ENCODE measurements around the gene CES5A. TPM values are rescaled to one million over a fixed set of nuclear protein-coding genes. Genes with fewer than 3 reads are reported as not detected.
A peak's percentile ranks its signal among the peaks of the same experiment; 100 is the strongest.
"Not testable (repeated sequence)": the region's sequence is repeated elsewhere in the genome, so short reads cannot be mapped to it uniquely, and the experiment has no call there.

Gene CES5A
- total RNA-seq, 1 donor, result not detected

GRCh38 chr16:55834049-55834448 is 41.1 kb downstream of the CES5A start:
- no peaks in the 10 kb centered on the region for H3K4me1 ChIP-seq (ENCODE audit: insufficient read depth, low read length)
- no peak for TF ChIP-seq CTCF (IDR thresholded peaks at IDR 0.05; ENCODE audit: extremely low read depth, low read depth, low read length)

GRCh38 chr16:55832773-55833691 is 42.1 kb downstream of the CES5A start, which contains the start of gene CES1:
Gene CES1, minus strand, starts transcription at chr16:55833096. Its CDS starts 41 bp downstream, at chr16:55833055.
- no peak within 1 kb of the TSS for H3K4me2 ChIP-seq (ENCODE audit: insufficient read depth, low read length)
- H3K4me3 ChIP-seq (ENCODE audit: insufficient read depth, low read length), result no peak within 1 kb of the TSS
- H4K20me1 ChIP-seq (ENCODE audit: insufficient read depth, low read length), result no peaks in the 10 kb centered on the region
- H3K79me2 ChIP-seq (ENCODE audit: insufficient read depth, low read length), result no peaks in the 10 kb centered on the region
- no peaks in the 10 kb centered on the region for H3K9me3 ChIP-seq (ENCODE audit: low read depth, low read length)
- DNase-seq (ENCODE audit: insufficient read length, low spot score, missing footprints), result no peak
- no peak for TF ChIP-seq CTCF (IDR thresholded peaks at IDR 0.05; ENCODE audit: extremely low read depth, low read depth, low read length)
- no peaks in the 10 kb centered on the region for H3K36me3 ChIP-seq (ENCODE audit: insufficient read depth, low read length)
- H3K27ac ChIP-seq (ENCODE audit: low read depth, low read length), result no peak within 1 kb of the TSS
- no peaks in the 10 kb centered on the region for H3K4me1 ChIP-seq (ENCODE audit: insufficient read depth, low read length)
- H3K27me3 ChIP-seq (ENCODE audit: insufficient read depth, low read length), result no peaks in the 10 kb centered on the region
- no peak within 1 kb of the TSS for H2AFZ ChIP-seq (ENCODE audit: low read length)

More at GRCh38 chr16:55834049-55834448, 41.1 kb downstream of the CES5A start:
- Histone ChIP-seq H4K20me1 (ENCODE audit: insufficient read depth, low read length) (no peaks in the 10 kb centered on the region), H3K4me3 (ENCODE audit: insufficient read depth, low read length) (no peak overlapping the region), H3K4me2 (ENCODE audit: insufficient read depth, low read length) (no peak overlapping the region), H2AFZ (ENCODE audit: low read length) (no peak overlapping the region), H3K27ac (ENCODE audit: low read depth, low read length) (no peak overlapping the region), H3K9me3 (ENCODE audit: low read depth, low read length) (no peaks in the 10 kb centered on the region), H3K27me3 (ENCODE audit: insufficient read depth, low read length) (no peaks in the 10 kb centered on the region), H3K36me3 (ENCODE audit: insufficient read depth, low read length) (no peaks in the 10 kb centered on the region), H3K79me2 (ENCODE audit: insufficient read depth, low read length) (no peaks in the 10 kb centered on the region)
- no peak for DNase-seq (ENCODE audit: insufficient read length, low spot score, missing footprints)

- Histone ChIP-seq H3K4me2 (ENCODE audit: insufficient read depth, low read length) (no peak overlapping the region), H3K4me1 (ENCODE audit: insufficient read depth, low read length) (no peaks in the 10 kb centered on the region), H3K27me3 (ENCODE audit: insufficient read depth, low read length) (no peaks in the 10 kb centered on the region), H3K36me3 (ENCODE audit: insufficient read depth, low read length) (no peaks in the 10 kb centered on the region), H3K27ac (ENCODE audit: low read depth, low read length) (no peak overlapping the region), H2AFZ (ENCODE audit: low read length) (no peak overlapping the region), H4K20me1 (ENCODE audit: insufficient read depth, low read length) (no peaks in the 10 kb centered on the region), H3K9me3 (ENCODE audit: low read depth, low read length) (no peaks in the 10 kb centered on the region), H3K79me2 (ENCODE audit: insufficient read depth, low read length) (no peaks in the 10 kb centered on the region), H3K4me3 (ENCODE audit: insufficient read depth, low read length) (no peak overlapping the region)
- DNase-seq (ENCODE audit: insufficient read length, low spot score, missing footprints), result peak; percentile 53
- TF ChIP-seq CTCF (IDR thresholded peaks at IDR 0.05; ENCODE audit: extremely low read depth, low read depth, low read length), result no peak
These were observed 42.8 kb downstream of the CES5A start for GRCh38 chr16:55832425-55832772.

- Histone ChIP-seq H3K27ac (ENCODE audit: low read depth, low read length) (no peak overlapping the region), H4K20me1 (ENCODE audit: insufficient read depth, low read length) (no peaks in the 10 kb centered on the region), H3K36me3 (ENCODE audit: insufficient read depth, low read length) (no peaks in the 10 kb centered on the region), H3K4me3 (ENCODE audit: insufficient read depth, low read length) (no peak overlapping the region), H2AFZ (ENCODE audit: low read length) (no peak overlapping the region), H3K4me1 (ENCODE audit: insufficient read depth, low read length) (no peaks in the 10 kb centered on the region), H3K4me2 (ENCODE audit: insufficient read depth, low read length) (no peak overlapping the region), H3K27me3 (ENCODE audit: insufficient read depth, low read length) (no peaks in the 10 kb centered on the region), H3K79me2 (ENCODE audit: insufficient read depth, low read length) (no peaks in the 10 kb centered on the region), H3K9me3 (ENCODE audit: low read depth, low read length) (no peaks in the 10 kb centered on the region)
- no peak for TF ChIP-seq CTCF (IDR thresholded peaks at IDR 0.05; ENCODE audit: extremely low read depth, low read depth, low read length)
- DNase-seq (ENCODE audit: insufficient read length, low spot score, missing footprints), result no peak
These were observed 44.4 kb downstream of the CES5A start for GRCh38 chr16:55830658-55831294.

- not testable (repeated sequence) for H3K4me1 ChIP-seq (ENCODE audit: insufficient read depth, low read length); H3K27ac ChIP-seq (ENCODE audit: low read depth, low read length); H3K9me3 ChIP-seq (ENCODE audit: low read depth, low read length); H3K4me3 ChIP-seq (ENCODE audit: insufficient read depth, low read length); H3K36me3 ChIP-seq (ENCODE audit: insufficient read depth, low read length); H4K20me1 ChIP-seq (ENCODE audit: insufficient read depth, low read length); H3K79me2 ChIP-seq (ENCODE audit: insufficient read depth, low read length); H3K27me3 ChIP-seq (ENCODE audit: insufficient read depth, low read length); H3K4me2 ChIP-seq (ENCODE audit: insufficient read depth, low read length); H2AFZ ChIP-seq (ENCODE audit: low read length); DNase-seq (ENCODE audit: insufficient read length, low spot score, missing footprints)
These were observed 45.9 kb downstream of the CES5A start for GRCh38 chr16:55829232-55829631.

All from osteoblast (primary cell).